Measurements from ENCODE around the gene ZDHHC14. TPM values are rescaled to one million over a fixed set of nuclear protein-coding genes. Genes with fewer than 3 reads are reported as not detected.

Gene ZDHHC14
- total and polyA plus RNA-seq, 2 experiments from 2014 or later: 3.0 to 7.4 TPM

- H3K36me3 ChIP-seq (ENCODE audit: insufficient read depth): no peaks in the 10 kb centered on the region
- H3K27ac ChIP-seq (ENCODE audit: low read depth): no peak overlapping the region
- no peaks in the 10 kb centered on the region for H3K27me3 ChIP-seq (ENCODE audit: insufficient read depth)
- H4K20me1 ChIP-seq (replicated peaks; ENCODE audit: insufficient read depth): no peaks in the 10 kb centered on the region
- no peaks in the 10 kb centered on the region for H3F3A ChIP-seq (replicated peaks; ENCODE audit: low read depth)
- no peak overlapping the region for H3K4me3 Mint-ChIP-seq
- H3K27me3 Mint-ChIP-seq (ENCODE audit: insufficient read depth, low read depth, poor library complexity): peaks cover 10% of the 10 kb centered on the region
- ATAC-seq (no peak), DNase-seq (ENCODE audit: low spot score) (no peak)
- no peak overlapping the region for H3K4me3 ChIP-seq
- H3K9me3 Mint-ChIP-seq: no peaks in the 10 kb centered on the region; the same call in 2 of the 3 replicates
- H3K36me3 Mint-ChIP-seq (ENCODE audit: low read depth): peaks cover 7% of the 10 kb centered on the region; the same call in 2 of the 3 replicates
- H3K9me2 ChIP-seq (ENCODE audit: insufficient read depth): no peaks in the 10 kb centered on the region
- TF ChIP-seq POLR2AphosphoS5 (IDR thresholded peaks at IDR 0.05; ENCODE audit: low read depth): no peak
- no peak for TF ChIP-seq EZH2 (IDR thresholded peaks at IDR 0.05; ENCODE audit: low read depth, unreplicated experiment)
- no peak for TF ChIP-seq NANOG (IDR thresholded peaks at IDR 0.05; ENCODE audit: borderline replicate concordance)
- no peak for TF ChIP-seq STAT1 (IDR thresholded peaks at IDR 0.05; ENCODE audit: unreplicated experiment)
- TF ChIP-seq REST (IDR thresholded peaks at IDR 0.05; ENCODE audit: unreplicated experiment): no peak
- TF ChIP-seq, protein P1, sequence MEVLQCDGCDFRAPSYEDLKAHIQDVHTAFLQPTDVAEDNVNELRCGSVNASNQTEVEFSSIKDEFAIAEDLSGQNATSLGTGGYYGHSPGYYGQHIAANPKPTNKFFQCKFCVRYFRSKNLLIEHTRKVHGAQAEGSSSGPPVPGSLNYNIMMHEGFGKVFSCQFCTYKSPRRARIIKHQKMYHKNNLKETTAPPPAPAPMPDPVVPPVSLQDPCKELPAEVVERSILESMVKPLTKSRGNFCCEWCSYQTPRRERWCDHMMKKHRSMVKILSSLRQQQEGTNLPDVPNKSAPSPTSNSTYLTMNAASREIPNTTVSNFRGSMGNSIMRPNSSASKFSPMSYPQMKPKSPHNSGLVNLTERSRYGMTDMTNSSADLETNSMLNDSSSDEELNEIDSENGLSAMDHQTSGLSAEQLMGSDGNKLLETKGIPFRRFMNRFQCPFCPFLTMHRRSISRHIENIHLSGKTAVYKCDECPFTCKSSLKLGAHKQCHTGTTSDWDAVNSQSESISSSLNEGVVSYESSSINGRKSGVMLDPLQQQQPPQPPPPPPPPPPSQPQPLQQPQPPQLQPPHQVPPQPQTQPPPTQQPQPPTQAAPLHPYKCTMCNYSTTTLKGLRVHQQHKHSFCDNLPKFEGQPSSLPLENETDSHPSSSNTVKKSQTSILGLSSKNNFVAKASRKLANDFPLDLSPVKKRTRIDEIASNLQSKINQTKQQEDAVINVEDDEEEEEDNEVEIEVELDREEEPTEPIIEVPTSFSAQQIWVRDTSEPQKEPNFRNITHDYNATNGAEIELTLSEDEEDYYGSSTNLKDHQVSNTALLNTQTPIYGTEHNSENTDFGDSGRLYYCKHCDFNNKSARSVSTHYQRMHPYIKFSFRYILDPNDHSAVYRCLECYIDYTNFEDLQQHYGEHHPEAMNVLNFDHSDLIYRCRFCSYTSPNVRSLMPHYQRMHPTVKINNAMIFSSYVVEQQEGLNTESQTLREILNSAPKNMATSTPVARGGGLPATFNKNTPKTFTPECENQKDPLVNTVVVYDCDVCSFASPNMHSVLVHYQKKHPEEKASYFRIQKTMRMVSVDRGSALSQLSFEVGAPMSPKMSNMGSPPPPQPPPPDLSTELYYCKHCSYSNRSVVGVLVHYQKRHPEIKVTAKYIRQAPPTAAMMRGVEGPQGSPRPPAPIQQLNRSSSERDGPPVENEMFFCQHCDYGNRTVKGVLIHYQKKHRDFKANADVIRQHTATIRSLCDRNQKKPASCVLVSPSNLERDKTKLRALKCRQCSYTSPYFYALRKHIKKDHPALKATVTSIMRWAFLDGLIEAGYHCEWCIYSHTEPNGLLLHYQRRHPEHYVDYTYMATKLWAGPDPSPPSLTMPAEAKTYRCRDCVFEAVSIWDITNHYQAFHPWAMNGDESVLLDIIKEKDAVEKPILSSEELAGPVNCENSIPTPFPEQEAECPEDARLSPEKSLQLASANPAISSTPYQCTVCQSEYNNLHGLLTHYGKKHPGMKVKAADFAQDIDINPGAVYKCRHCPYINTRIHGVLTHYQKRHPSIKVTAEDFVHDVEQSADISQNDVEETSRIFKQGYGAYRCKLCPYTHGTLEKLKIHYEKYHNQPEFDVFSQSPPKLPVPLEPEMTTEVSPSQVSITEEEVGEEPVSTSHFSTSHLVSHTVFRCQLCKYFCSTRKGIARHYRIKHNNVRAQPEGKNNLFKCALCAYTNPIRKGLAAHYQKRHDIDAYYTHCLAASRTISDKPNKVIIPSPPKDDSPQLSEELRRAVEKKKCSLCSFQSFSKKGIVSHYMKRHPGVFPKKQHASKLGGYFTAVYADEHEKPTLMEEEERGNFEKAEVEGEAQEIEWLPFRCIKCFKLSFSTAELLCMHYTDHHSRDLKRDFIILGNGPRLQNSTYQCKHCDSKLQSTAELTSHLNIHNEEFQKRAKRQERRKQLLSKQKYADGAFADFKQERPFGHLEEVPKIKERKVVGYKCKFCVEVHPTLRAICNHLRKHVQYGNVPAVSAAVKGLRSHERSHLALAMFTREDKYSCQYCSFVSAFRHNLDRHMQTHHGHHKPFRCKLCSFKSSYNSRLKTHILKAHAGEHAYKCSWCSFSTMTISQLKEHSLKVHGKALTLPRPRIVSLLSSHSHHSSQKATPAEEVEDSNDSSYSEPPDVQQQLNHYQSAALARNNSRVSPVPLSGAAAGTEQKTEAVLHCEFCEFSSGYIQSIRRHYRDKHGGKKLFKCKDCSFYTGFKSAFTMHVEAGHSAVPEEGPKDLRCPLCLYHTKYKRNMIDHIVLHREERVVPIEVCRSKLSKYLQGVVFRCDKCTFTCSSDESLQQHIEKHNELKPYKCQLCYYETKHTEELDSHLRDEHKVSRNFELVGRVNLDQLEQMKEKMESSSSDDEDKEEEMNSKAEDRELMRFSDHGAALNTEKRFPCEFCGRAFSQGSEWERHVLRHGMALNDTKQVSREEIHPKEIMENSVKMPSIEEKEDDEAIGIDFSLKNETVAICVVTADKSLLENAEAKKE (CRISPR knock-in tag; IDR thresholded peaks at IDR 0.05): no peak
- no peak for TF ChIP-seq CREB1 (CRISPR knock-in tag; IDR thresholded peaks at IDR 0.05; ENCODE audit: low read depth)
- TF ChIP-seq, protein P2, sequence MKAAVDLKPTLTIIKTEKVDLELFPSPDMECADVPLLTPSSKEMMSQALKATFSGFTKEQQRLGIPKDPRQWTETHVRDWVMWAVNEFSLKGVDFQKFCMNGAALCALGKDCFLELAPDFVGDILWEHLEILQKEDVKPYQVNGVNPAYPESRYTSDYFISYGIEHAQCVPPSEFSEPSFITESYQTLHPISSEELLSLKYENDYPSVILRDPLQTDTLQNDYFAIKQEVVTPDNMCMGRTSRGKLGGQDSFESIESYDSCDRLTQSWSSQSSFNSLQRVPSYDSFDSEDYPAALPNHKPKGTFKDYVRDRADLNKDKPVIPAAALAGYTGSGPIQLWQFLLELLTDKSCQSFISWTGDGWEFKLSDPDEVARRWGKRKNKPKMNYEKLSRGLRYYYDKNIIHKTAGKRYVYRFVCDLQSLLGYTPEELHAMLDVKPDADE (IDR thresholded peaks at IDR 0.05): no peak
- TF ChIP-seq ZNF331 (CRISPR knock-in tag; IDR thresholded peaks at IDR 0.05; ENCODE audit: low read depth): no peak
- peaks cover 18% of the 10 kb centered on the region for H3K4me1 ChIP-seq (ENCODE audit: insufficient read depth)
- no peak overlapping the region for H2AFZ ChIP-seq
- no peak overlapping the region for H3K4me2 ChIP-seq
- H3K79me2 ChIP-seq (replicated peaks; ENCODE audit: insufficient read depth): no peaks in the 10 kb centered on the region
- H3K27ac Mint-ChIP-seq: no peak overlapping the region
- H3K4me1 Mint-ChIP-seq: peaks cover 25% of the 10 kb centered on the region
These were observed 158.4 kb downstream of the ZDHHC14 start for GRCh38 chr6:157539421-157539822.
